Measurements from ENCODE around the gene EXOSC5.
"Not testable (repeated sequence)": the region's sequence is repeated elsewhere in the genome, so short reads cannot be mapped to it uniquely, and the experiment has no call there.

Gene EXOSC5

DNA sequence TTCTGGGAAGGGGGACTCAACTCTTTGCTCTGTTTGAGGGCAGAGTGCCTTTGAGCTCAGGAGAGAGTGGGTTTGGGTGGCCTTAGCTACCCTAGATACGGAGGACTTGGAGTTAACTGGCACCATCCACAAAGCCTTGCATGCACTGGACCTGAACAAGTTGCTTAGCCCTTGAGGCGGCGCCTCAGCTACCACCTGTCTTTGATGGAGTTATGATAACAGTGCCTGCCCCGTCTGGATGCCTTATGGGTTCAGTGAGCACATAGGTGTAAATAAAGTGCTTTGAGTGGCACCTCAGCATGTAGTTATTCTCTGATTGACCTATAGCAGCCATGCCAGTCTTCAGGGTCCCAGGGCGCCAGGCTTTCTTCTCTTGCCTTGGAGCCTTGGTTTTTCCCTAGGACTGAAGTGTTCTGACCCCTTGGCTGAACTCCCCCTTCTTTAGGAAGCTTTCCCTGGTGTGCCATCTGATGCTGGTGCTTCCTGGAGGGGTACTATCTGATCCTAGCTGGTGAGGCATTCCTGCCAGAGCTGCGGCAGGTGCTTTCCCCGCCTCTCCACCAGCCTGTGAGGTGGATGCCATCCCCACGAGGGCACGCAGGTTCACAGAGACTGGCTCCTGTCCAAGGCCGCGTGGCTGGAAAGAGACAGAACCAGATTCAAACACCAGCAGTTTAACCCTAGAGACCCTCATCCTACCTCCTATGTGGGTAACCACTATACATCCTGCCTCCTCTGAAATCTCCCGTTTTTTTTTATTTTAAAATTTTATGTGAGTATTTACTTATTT lies 6.2 kb upstream of the EXOSC5 start:
- DNase-seq, result no peak

DNA sequence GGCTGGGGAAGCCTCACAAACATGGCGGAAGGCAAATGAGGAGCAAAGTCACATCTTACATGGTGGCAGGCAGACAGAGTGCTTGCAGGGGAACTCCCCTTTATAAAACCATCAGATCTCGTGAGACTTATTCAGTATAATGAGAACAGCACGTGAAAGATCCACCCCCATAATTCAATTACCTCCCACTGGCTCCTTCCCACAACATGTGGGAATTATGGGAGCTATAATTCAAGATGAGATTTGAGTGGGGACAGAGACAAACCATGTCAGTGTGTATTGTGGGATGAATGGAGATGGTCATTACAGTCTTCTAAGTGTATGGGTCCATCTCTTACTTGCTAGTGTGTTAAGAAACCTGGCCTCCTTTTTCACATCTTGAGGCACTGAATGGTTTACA lies 4.9 kb upstream of the EXOSC5 start:
- no peak for DNase-seq

DNA sequence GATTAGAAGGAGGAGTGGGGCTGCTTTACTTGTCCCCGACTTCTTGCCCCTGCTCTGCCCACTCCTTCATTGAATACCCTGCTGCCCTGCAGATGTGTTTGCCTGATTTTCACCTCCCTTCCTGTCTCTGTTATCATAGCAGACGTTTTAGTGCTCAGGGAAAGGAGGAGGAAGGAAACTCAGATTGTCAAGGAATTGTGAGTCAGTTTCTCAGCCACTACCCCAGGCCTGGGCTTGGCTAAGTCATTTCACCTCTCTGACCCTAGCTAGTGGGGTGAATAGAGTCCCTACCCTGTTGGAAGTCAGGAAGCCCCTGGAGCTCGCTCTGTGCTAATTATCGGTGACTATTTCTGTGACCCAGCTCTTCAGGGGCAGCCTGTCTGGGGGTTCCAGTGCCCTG lies 4.3 kb upstream of the EXOSC5 start:
- no peak for DNase-seq

DNA sequence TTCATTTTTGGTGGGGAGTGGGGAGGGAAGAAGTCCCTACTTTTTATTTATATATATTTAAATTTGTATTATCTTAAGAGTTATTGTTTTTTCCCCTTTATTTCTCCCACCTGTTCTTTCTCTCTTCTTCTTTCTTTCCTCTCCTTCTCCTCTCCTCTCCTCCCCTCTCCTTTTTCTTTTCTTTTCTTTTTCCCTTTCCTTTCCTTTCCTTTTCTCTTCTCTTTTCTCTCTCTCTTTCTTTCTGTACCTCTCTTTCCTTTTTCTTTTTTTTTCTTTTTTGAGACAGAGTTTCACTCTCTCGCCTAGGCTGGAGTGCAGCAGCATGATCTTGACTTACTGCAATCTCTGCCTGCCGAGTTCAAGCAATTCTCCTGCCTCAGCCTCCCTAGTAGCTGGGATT lies 2.4 kb upstream of the EXOSC5 start:
- no peak for DNase-seq

DNA sequence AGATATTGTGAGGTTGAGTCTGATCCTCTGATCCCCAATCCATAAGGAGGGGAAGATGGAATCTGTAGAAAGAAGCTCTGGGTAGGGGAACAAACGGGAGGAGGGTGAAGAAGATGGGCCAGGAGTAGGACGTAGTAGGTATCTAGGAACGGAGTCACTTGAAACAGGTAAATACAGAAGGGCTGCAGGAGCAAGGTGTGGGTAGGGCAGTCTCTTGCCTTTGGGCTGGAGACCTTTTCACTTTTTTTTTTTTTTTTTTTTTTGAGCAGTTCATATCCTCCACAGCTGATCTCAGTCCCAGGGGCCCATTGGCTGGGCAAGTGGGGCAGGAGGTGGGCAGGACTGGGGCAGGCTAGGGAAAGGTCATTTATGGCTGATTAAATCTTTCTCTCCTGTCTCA lies 1.9 kb upstream of the EXOSC5 start:
- no peak for DNase-seq

DNA sequence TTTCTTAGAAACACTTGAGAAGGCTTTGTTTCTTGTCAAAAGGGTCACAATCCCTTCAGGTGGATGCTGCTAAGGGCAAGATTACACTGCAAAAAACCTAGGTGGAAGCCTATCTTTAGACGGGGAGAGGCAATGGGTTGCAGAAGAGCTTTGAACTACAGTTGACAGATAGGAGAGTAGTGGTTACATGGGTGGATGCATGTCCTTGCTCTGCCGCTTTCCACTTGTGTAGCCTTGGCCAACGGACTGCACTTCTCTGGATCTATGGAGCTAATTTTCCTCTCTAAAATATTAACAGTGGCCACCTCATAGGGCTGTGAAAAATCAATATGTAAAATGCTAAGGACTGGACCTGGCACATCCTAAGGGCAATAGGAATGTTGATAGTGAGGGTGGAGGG lies 1.4 kb upstream of the EXOSC5 start:
- DNase-seq, result no peak

DNA sequence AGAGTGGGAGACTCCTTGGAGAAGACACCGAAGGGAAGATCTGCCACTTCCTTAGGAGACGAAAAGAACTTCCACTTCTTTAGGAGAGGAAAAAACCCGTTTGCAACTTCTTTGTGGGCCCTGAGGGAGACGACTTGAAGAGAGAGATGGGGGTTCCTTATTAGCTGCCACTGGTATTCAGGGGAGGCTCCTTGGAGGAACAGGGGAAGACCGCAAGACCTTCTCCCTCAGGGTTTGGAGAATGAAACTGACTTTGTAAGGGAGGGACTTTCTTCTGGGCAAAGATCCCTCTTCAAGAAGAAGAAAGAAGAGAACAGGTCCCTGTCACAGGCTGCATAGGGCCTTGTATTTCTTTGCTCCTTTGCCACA lies 875 bp upstream of the EXOSC5 start:
- DNase-seq, result no peak

DNA sequence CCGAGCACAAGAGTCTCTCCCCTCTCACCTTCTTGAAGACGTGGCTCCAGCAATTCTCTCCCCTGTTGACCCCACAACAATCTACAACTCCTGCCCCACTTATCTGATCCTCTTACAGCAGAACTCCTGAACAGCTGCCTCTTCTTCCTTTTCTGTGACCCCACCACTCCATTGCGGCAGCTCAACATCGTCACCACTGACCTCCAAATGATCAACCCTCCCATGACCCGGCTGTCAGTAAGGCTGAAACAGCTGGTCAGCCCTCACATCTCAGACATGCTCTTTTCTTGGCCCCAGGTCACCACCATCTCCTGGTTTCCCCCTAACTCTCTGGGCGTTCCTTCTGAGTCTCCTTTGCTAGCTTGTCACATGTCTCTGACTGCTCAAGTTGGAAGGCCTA lies 1.8 kb downstream of the EXOSC5 start:
- no peak for DNase-seq

DNA sequence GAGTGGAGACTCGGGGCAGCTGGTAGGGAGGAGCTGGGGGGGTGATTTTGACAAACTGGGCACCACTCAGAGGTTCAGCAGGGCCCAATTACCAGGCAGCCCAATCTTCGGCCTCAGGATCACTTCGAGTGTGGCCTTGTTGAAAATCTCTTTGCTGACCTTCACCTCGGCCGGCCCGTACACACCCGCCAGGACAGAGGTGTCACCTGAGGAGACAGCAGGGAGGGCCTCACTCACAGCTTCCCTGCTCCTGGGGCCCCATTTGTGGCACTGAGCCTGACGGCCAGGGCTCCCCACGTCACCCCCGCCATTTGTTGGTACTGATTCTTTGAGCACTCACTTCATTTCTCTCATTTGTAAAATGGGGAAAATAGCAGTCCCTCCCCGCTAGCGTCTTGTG lies 4.4 kb downstream of the EXOSC5 start:
- DNase-seq, result no peak

DNA sequence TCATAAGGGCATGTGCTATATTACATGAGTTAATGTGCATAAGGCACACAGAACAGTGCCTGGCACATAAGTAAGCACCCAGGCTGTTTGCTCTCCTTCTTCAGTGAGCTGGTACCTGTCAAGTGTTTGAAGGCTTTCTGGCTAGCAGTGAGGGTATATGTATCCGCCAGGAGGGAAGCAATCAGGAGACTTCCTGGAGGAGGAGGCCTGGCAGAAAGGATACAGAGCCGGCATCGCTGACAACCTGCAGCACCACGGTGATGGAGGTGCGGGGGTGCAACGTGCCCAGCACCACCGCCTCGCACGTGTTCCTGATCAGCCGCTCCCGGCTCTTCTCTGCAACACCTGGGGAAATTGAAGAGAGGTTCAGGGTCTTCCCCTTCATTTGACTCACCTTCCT lies 5.5 kb downstream of the EXOSC5 start:
- no peak for DNase-seq

DNA sequence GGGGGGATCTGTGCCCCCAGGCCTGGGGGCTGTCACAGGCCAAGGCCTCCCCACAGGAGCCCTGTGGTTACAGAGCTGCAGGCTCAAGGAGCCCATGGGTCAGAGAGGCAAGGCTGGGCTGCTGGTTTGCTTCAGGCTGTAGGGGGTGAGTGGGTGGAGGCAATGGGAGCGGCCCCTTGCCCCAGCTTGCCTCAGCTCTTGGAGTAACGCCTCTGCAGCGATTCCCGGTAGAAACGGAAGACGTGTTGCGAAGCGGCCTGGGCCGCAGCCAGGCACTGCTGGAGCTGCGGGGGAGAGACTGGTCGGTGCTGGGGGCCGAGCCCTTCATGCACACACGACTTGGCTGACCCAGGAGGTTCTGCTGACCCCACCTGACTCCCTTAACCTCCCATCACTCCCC lies 10.7 kb downstream of the EXOSC5 start:
- no peak for DNase-seq

DNA sequence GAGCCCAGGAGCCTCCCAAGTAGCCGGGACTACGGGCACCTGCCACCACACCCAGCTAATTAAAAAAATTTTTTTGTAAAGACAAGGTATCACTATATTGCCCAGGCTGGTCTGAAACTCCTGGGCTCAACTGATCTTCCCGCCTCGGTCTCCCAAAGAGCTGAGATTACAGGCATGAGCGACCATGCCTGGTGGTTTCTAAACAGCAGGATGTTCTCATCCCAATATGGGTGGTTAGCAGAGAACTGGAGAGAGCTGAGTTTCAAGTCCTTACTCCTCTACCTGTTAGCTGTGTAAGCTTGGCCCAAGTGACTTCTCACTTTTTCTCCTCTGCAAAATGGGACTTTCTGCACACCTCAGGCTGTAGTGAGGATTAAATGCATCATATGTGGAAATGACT lies 12.8 kb downstream of the EXOSC5 start:
- no peak for DNase-seq

DNA sequence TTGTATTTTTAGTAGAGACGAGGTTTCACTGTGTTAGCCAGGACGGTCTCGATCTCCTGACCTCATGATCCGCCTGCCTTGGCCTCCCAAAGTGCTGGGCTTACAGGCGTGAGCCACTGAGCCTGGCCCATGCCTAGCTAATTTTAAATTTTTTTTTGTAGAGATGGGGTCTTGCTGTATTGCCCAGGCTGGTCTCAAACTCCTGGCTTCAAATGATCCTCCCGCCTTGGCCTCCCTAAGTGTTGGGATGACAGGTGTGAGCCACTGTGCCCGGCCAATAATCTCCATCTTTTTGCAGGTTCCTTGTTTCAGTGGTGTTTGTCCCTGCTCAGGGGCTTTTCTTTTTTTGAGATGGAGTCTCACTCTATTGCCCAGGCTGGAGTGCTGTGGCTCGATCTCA lies 15.6 kb downstream of the EXOSC5 start:
- DNase-seq, result not testable (repeated sequence)

DNA sequence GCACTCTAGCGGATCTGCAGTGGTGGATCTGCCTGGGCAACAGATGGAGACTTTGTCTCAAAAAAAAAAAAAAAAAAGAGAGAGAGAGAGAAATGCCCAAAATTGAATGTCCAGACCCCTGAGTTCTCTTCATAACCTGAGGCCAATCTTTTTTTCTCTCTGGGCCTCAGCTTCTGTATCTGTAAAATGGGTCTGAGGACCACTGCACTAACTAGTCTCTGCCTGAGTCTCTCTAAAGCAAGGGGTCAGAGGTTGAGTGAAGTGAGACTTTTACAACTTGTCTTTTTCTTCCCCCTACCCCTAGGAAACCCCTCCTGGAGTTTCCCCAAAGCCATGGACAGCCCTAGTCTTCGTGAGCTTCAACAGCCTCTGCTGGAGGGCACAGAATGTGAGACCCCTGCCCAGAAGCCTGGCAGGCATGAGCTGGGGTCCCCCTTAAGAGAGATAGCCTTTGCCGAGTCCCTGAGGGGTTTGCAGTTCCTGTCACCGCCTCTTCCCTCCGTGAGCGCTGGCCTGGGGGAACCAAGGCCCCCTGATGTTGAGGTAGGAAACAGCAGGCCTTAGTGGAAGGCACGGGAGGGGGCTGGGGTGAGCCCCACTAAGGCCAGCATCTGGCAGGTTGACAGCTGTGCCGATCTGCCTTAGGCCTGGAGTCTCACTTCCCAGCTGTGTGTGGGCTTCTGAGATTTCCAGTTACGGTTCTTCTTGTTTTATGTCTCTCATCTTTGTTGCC lies 19.0 kb downstream of the EXOSC5 start:
- no peak for DNase-seq

DNA sequence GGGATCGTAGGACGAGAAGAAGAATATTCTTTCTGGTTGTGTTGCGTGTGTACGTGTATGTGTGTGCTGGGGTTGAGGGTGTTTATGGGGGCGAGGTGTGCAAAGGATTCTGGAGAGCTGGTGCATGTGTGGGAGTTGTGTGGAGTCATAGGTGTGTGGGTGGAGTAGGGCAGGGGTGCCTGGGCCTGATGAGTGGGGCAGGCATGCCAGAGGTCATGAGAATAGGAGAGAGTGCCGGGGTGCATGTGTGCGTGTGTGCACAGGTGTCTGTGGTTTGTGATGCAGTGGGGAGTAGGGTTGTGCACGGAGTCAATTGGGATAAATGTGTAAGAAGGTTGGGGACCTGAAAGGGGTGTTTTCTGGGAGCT lies 20.2 kb downstream of the EXOSC5 start:
- DNase-seq, result no peak

DNA sequence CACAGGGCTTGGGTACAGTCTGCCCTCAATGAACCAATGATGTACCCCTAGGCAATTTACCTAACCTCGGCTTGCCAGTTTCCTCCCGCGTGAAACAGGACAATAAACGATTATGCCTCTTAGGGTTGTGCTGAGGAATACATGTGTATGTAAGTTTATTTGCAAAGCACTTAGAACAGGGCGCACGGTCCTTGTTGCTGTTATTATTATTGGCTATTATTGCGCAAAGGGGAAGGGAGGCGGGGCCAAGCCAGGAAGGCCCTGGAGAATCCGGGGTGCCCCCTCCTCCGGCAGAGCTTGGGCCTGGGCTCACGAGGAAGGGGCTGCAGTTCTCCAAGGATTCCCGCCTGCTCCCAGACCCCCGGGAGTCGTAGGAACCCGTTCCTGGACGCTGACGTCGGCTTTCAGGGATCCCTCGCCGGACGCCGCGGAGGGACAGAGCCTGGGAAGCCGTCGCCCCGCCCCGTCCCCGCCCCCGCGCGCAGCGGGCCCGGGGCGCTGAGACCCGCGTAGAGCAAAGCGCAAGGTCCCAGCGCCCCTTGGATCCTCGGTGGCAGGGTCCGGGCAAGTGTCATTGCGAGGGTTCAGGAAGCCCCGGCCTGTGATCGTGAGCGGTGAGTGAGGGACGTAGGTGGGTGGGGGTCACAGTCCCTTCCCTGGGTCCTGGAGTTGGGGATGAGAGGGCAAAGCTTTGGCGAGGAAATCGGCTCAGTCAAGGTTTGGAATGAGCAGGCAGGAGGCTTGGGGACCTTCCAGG lies 20.7 kb downstream of the EXOSC5 start, which contains the start of gene TMEM91:
Gene TMEM91 (plus strand): TSS at position 293 of the 757 bp plus-strand sequence. CDS start 1,777 bp downstream, outside the sequence.
- DNase-seq, result no peak

DNA sequence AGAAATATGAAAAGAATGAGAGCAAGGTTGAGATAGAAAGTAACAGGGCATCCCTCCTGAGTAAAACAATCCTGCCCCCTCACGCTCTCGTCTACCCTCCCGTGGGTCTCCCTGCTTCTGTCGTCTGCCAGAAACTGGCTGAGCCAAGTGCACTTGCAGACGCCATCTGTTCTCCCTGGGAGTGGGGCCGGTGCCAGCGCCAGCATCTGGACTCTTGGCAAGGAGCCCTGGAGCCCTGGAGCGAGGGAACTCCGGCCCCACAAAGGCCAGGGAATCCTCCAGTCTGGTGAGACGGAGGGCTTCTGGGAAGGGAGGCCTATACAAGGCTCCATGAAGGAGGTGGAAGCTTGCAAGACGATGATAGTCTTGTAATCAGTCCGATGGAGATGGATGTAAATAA lies 23.2 kb downstream of the EXOSC5 start:
- no peak for DNase-seq

DNA sequence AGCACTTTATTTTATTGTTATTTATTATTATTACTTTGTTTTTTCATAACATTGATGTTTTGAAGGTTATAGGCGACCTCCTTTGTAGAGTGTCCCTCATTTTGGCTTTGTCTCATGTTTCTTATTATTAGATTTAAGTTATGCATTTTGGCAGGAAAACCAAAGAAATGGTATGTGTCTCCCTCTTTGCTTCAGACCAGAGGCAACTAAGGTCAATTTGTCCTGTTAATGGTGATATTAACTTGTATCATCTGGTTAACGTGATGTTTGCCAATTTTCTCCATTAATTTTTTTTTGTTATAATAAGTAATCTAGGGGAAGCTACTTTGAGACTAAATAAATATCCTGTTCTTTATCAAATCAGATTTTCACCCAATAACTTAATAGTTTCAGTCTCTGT lies 24.7 kb downstream of the EXOSC5 start:
- DNase-seq, result no peak

DNA sequence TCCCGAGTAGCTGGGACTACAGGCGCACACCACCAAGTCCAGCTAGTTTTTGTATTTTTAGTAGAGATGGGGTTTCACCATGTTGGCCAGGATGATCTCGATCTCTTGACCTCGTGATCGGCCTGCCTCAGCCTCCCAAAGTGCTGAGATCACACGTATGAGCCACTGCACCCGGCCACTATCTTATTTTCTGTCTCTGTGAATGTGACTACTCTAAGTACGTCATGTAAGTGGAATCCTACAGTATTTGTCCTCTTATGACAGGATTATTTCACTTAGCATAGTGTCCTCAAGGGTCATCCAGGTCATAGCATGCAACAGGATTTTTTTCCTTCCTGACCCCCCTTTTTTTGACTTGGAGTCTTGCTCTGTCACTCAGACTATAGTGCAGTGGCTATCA lies 25.6 kb downstream of the EXOSC5 start:
- DNase-seq, result no peak

DNA sequence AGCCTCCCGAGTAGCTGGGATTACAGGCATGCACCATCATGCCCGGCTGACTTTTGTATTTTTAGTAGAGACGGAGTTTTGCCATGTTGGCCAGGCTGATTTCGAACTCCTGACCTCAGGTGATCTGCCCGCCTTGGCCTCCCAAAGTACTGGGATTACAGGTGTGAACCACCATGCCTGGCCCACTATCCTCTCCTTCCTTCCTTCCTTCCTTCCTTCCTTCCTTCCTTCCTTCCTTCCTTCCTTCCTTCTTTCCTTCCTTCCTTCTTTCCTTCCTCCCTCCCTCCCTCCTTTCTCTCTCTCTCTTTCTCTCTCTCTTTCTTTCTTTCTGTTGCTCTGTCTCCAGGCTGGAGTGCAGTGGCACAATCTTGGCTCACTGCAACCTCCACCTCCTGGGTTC lies 26.0 kb downstream of the EXOSC5 start:
- DNase-seq, result not testable (repeated sequence)

DNA sequence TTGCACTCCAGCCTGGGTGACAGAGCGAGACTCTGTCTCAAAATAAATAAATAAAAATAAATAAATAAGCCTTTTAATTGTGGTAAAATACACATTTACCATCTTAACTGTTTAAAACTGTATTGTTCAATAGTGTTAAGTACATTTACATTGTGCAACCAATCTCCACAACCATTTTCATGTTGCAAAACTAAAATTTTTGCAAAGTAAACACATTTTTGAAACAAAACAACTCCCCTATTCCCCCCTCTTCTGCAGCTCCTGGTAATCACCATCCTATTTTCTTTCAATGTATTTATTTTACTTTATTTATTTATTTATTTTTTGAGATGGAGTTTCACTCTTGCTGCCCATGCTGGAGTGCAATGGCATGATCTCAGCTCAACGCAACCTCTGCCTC lies 27.4 kb downstream of the EXOSC5 start:
- DNase-seq, result no peak

DNA sequence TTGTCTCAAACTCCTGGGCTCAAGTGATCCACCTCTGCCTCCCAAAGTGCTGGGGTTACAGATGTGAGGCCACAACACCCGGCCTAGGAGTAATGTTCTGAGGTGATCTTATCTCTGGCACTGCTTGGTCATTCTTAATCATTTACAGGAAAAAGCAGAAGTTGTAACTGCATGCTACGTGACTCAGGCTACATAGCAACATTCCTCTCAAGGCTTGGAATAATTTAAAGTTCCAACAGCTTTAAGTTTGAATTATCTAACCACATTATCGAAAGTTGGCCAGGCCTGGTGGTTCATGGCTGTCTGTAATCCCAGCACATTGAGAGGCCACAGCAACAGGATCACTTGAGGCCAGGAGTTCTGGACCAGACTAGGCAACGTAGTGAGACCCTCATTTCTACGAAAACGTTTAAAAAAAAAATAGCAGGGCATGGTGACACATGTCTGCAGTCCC lies 29.3 kb downstream of the EXOSC5 start:
- DNase-seq, result no peak

DNA sequence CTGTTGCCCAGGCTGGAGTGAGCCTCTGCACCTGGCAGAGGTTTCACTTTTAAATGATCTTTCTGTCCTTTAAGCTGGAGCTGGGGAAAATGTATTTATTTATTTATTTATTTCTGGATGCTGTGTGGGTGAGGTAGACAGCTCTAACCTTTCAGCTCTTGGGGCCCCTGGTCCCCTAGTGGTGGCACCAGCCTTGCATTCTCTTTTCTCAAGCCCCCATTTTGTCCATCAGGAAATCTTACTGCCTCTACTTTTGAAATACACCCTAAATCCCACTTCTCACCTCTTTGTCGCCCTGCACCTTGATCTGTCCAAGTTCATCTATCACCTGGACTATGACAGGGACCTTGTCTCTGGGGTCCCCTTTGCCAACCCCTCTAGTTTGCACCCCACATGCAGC lies 31.1 kb downstream of the EXOSC5 start:
- no peak for DNase-seq

Measured in CD4-positive, alpha-beta T cell treated with Interleukin-4 for 4 hours (primary cell).